ENCODE results near the gene NMD3.

The NMD3 gene

DNA sequence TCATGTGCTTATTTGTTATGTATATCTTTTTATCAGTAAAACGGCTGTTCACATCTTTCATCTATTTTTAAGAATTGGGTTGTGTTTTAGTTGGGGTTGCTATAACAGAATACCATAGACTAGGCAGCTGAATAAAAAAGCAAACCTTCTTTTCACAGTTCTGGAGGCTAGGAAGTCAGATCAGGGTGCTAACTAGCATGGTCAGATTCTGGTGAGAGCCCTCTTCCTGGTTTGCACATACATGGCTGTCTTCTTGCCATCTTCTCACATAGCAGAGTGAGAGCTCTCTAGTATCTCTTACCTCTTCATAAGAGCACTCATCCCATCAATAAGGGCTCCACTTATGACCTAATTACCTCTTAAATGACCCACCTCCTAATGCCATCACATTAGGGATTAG is 33.8 kb downstream of the NMD3 start:
- H3K27me3 ChIP-seq (ENCODE audit: control insufficient read depth in 1 of 2, insufficient read depth in 2 of 2, low read length in 2 of 2): no peaks in the 10 kb centered on the region
- H3K9me3 ChIP-seq (ENCODE audit: control insufficient read depth in 1 of 2, low read length in 2 of 2): no peaks in the 10 kb centered on the region
- H3K4me1 ChIP-seq (ENCODE audit: control insufficient read depth in 1 of 2, insufficient read depth in 2 of 2, low read length in 2 of 2): no peaks in the 10 kb centered on the region
- H3K9ac ChIP-seq (ENCODE audit: low read depth in 1 of 2, low read length in 2 of 2): no peak overlapping the region
- H3K4me3 ChIP-seq (ENCODE audit: low read depth in 1 of 2, low read length in 2 of 2): no peak overlapping the region
- peaks cover 23 to 39% of the 10 kb centered on the region in 2 donors for H3K36me3 ChIP-seq (ENCODE audit: control insufficient read depth in 1 of 2, insufficient read depth in 2 of 2, low read length in 2 of 2)
- no peak overlapping the region for H3K27ac ChIP-seq (ENCODE audit: low read depth, low read length)

DNA sequence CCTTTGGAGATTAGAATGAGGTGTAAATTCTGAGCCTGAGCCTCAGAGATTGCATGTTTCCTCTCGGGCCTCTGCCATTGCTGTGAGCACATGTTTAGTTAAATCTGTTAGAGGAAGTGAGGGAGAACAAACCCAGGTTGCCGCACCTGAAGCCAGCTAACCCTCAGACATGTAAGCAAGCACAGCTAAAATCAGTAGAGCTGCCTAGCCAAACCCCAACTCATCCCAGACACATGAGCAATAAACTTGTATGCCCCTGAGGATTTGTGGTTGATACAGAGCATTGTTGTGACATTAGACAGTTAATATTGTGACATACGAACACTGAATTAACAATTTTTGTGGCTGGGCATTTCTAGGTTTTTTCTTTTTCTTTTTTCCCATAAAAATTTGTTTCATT is 41.9 kb downstream of the NMD3 start:
- no peak overlapping the region for H3K9ac ChIP-seq (ENCODE audit: low read depth in 1 of 2, low read length in 2 of 2)
- H3K4me3 ChIP-seq (ENCODE audit: low read depth in 1 of 2, low read length in 2 of 2): no peak overlapping the region
- H3K27me3 ChIP-seq (ENCODE audit: control insufficient read depth in 1 of 2, insufficient read depth in 2 of 2, low read length in 2 of 2): no peaks in the 10 kb centered on the region
- H3K9me3 ChIP-seq (ENCODE audit: control insufficient read depth in 1 of 2, low read length in 2 of 2): no peaks in the 10 kb centered on the region
- peaks cover 0 to 3% of the 10 kb centered on the region in 2 donors for H3K4me1 ChIP-seq (ENCODE audit: control insufficient read depth in 1 of 2, insufficient read depth in 2 of 2, low read length in 2 of 2)
- H3K27ac ChIP-seq (ENCODE audit: low read depth, low read length): no peak overlapping the region
- peaks cover 0 to 5% of the 10 kb centered on the region in 2 donors for H3K36me3 ChIP-seq (ENCODE audit: control insufficient read depth in 1 of 2, insufficient read depth in 2 of 2, low read length in 2 of 2)

DNA sequence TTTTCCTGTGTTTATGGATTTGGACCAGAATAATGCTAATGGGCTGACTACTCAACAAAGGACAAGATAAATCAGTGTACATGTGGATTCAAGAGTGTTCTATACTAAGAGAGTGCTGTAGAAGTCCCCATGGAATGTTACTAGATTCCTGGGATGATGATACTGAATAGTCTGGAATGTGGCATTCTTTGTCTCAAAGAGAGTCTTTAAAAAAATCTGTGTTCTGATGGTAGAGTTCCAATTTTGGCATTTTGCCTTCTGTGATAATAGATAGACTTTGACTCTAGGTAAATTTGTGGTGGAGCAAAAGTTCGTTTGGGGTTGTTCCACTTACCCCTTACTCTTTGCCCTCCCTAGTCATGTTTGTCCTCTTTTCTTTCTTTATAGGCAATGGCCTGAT is 43.7 kb downstream of the NMD3 start:
- Histone ChIP-seq H3K27me3 (ENCODE audit: control insufficient read depth in 1 of 2, insufficient read depth in 2 of 2, low read length in 2 of 2) (no peaks in the 10 kb centered on the region), H3K36me3 (ENCODE audit: control insufficient read depth in 1 of 2, insufficient read depth in 2 of 2, low read length in 2 of 2) (peaks cover 0 to 3% of the 10 kb centered on the region in 2 donors), H3K9ac (ENCODE audit: low read depth in 1 of 2, low read length in 2 of 2) (no peak overlapping the region), H3K4me3 (ENCODE audit: low read depth in 1 of 2, low read length in 2 of 2) (no peak overlapping the region), H3K9me3 (ENCODE audit: control insufficient read depth in 1 of 2, low read length in 2 of 2) (no peaks in the 10 kb centered on the region), H3K27ac (ENCODE audit: low read depth, low read length) (no peak overlapping the region), H3K4me1 (ENCODE audit: control insufficient read depth in 1 of 2, insufficient read depth in 2 of 2, low read length in 2 of 2) (peaks cover 0 to 3% of the 10 kb centered on the region in 2 donors)

DNA sequence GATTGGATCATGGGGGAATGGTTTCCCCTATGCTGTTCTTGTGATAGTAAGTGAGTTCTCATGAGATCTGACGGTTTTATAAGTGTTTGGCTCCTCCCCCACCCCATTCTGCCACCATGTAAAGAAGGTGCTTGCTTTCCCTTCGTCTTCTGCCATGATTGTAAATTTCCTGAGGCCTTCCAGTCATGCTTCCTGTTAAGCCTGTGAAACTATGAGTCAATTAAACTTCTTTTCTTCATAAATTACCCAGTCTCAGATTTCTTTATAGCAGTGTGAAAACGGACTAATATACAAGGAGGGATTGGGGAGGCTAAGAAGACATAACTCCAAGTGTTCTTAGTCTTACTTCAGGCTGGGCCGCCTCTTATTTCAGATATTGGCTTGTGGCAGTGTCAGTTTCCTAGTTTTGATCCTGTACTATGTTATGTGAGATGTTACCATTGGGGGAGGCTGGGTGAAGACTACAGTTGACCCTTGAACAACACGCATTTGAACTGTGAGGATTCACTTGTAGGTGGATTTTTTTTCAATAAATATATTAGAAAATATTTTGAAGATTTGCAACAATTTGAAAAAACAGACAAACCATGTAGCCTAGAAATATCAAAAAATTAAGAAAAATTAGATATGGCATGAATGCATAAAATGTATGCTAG is 44.9 kb downstream of the NMD3 start:
- Histone ChIP-seq H3K27ac (ENCODE audit: low read depth, low read length) (no peak overlapping the region), H3K4me1 (ENCODE audit: control insufficient read depth in 1 of 2, insufficient read depth in 2 of 2, low read length in 2 of 2) (peaks cover 0 to 3% of the 10 kb centered on the region in 2 donors), H3K9me3 (ENCODE audit: control insufficient read depth in 1 of 2, low read length in 2 of 2) (no peaks in the 10 kb centered on the region), H3K4me3 (ENCODE audit: low read depth in 1 of 2, low read length in 2 of 2) (no peak overlapping the region), H3K36me3 (ENCODE audit: control insufficient read depth in 1 of 2, insufficient read depth in 2 of 2, low read length in 2 of 2) (peaks cover 0 to 3% of the 10 kb centered on the region in 2 donors), H3K9ac (ENCODE audit: low read depth in 1 of 2, low read length in 2 of 2) (no peak overlapping the region), H3K27me3 (ENCODE audit: control insufficient read depth in 1 of 2, insufficient read depth in 2 of 2, low read length in 2 of 2) (no peaks in the 10 kb centered on the region)

DNA sequence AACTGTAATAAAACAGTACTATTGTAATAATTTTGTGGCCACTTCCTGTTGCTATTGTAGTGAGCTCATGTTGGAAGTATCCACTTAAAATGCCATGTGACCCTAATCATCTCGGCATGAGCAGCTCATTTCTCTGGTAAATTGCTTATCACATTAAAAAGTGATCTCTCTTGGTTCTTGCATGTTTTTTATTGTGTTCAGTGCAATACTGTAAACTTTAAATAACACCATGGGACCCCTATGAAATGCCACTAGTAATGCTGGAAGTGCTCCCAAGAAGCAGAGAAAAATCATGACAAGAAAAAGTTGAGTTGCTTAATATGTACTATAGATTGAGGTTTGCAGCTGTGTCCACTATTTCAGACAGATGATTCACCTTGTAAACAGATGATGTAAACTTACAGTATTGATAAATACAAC is 45.6 kb downstream of the NMD3 start:
- H3K4me3 ChIP-seq (ENCODE audit: low read depth in 1 of 2, low read length in 2 of 2): no peak overlapping the region
- no peak overlapping the region for H3K9ac ChIP-seq (ENCODE audit: low read depth in 1 of 2, low read length in 2 of 2)
- H3K27ac ChIP-seq (ENCODE audit: low read depth, low read length): no peak overlapping the region
- H3K4me1 ChIP-seq (ENCODE audit: control insufficient read depth in 1 of 2, insufficient read depth in 2 of 2, low read length in 2 of 2): peaks cover 0 to 3% of the 10 kb centered on the region in 2 donors
- no peaks in the 10 kb centered on the region for H3K27me3 ChIP-seq (ENCODE audit: control insufficient read depth in 1 of 2, insufficient read depth in 2 of 2, low read length in 2 of 2)
- H3K36me3 ChIP-seq (ENCODE audit: control insufficient read depth in 1 of 2, insufficient read depth in 2 of 2, low read length in 2 of 2): peaks cover 0 to 3% of the 10 kb centered on the region in 2 donors
- H3K9me3 ChIP-seq (ENCODE audit: control insufficient read depth in 1 of 2, low read length in 2 of 2): no peaks in the 10 kb centered on the region

DNA sequence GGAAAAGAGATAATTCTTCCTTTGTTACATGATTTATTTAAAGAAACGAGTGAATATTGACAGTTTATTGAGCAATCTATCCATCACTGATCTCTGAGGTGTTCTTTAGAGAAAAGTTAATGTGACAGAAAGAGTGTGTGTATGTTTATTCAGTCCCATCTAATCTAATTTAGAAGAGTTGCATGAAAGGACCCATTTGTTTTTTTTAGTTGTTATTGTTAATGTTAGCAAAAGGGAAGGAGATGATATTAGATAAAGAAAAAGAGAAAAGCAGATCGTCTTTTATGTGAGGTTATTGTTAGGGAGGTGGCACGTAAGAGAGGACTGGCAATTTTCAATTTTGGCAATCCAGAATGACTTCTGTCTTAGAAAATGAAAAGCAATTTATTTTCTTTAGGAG is 46.5 kb downstream of the NMD3 start:
- no peak overlapping the region for H3K4me3 ChIP-seq (ENCODE audit: low read depth in 1 of 2, low read length in 2 of 2)
- H3K9me3 ChIP-seq (ENCODE audit: control insufficient read depth in 1 of 2, low read length in 2 of 2): no peaks in the 10 kb centered on the region
- peaks cover 0 to 3% of the 10 kb centered on the region in 2 donors for H3K4me1 ChIP-seq (ENCODE audit: control insufficient read depth in 1 of 2, insufficient read depth in 2 of 2, low read length in 2 of 2)
- H3K9ac ChIP-seq (ENCODE audit: low read depth in 1 of 2, low read length in 2 of 2): no peak overlapping the region
- peaks cover 0 to 3% of the 10 kb centered on the region in 2 donors for H3K36me3 ChIP-seq (ENCODE audit: control insufficient read depth in 1 of 2, insufficient read depth in 2 of 2, low read length in 2 of 2)
- no peaks in the 10 kb centered on the region for H3K27me3 ChIP-seq (ENCODE audit: control insufficient read depth in 1 of 2, insufficient read depth in 2 of 2, low read length in 2 of 2)
- no peak overlapping the region for H3K27ac ChIP-seq (ENCODE audit: low read depth, low read length)

DNA sequence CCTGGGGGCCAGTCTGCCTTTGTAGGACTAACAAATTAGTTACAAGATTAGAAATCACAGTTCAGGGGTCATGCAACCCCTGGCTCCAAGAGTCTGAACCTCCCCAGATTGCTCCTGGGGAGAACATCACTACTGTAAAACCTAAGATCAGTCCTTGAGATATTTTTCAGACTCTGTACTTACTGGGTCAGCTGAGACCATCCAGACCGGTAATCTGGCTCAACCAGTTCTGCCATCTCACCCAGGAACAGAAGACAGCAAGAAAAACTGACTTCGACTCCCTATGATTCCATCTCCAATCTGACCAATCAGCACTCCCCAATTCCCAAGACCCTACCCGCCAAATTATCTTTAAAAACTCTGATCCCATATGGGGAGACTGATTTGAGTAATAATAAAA is 47.5 kb downstream of the NMD3 start:
- peaks cover 0 to 3% of the 10 kb centered on the region in 2 donors for H3K4me1 ChIP-seq (ENCODE audit: control insufficient read depth in 1 of 2, insufficient read depth in 2 of 2, low read length in 2 of 2)
- H3K27ac ChIP-seq (ENCODE audit: low read depth, low read length): no peak overlapping the region
- peaks cover 0 to 3% of the 10 kb centered on the region in 2 donors for H3K36me3 ChIP-seq (ENCODE audit: control insufficient read depth in 1 of 2, insufficient read depth in 2 of 2, low read length in 2 of 2)
- H3K9me3 ChIP-seq (ENCODE audit: control insufficient read depth in 1 of 2, low read length in 2 of 2): no peaks in the 10 kb centered on the region
- H3K9ac ChIP-seq (ENCODE audit: low read depth in 1 of 2, low read length in 2 of 2): no peak overlapping the region
- H3K4me3 ChIP-seq (ENCODE audit: low read depth in 1 of 2, low read length in 2 of 2): no peak overlapping the region
- no peaks in the 10 kb centered on the region for H3K27me3 ChIP-seq (ENCODE audit: control insufficient read depth in 1 of 2, insufficient read depth in 2 of 2, low read length in 2 of 2)

DNA sequence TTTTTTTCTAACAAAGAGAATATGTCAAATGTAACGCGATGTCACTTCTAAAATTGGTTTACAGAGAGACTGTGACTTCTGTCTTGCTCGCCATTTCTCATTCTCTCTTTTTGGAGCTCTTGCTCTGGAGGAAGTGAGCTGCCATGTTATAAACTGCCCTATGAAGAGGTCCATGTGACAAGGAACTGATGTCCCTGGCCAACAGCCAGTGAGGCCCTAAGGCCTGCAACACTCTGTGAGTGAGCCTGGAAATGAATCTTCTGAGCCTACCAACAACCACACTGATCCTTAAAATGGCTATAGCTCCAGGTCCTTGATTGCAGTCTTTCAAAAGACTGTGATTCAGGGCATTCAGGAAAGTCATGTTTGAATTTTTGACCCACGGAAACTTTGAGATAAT is 49.9 kb downstream of the NMD3 start:
- peaks cover 3 to 6% of the 10 kb centered on the region in 2 donors for H3K4me1 ChIP-seq (ENCODE audit: control insufficient read depth in 1 of 2, insufficient read depth in 2 of 2, low read length in 2 of 2)
- no peak overlapping the region for H3K27ac ChIP-seq (ENCODE audit: low read depth, low read length)
- no peaks in the 10 kb centered on the region for H3K9me3 ChIP-seq (ENCODE audit: control insufficient read depth in 1 of 2, low read length in 2 of 2)
- H3K9ac ChIP-seq (ENCODE audit: low read depth in 1 of 2, low read length in 2 of 2): no peak overlapping the region
- H3K4me3 ChIP-seq (ENCODE audit: low read depth in 1 of 2, low read length in 2 of 2): no peak overlapping the region
- H3K27me3 ChIP-seq (ENCODE audit: control insufficient read depth in 1 of 2, insufficient read depth in 2 of 2, low read length in 2 of 2): no peaks in the 10 kb centered on the region
- H3K36me3 ChIP-seq (ENCODE audit: control insufficient read depth in 1 of 2, insufficient read depth in 2 of 2, low read length in 2 of 2): no peaks in the 10 kb centered on the region

DNA sequence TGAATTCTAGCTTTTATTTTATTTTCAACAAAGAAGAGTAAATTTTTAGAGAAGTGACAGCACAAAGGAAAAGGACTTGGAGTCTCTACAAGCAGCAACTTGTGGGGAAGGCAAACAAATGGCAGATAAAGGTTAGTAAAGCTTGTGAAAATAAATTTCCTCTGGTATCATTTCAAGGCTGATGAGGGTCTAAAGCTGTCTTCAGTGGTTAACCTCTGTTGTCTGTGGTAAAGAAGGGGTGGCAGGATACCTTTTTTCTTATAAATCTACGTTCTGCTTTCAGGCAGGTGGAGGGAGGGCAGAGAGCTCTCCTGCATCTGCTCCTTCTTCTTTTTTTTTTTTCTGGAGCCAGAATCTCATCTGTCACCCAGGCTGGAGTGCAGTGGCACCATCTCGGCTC is 50.5 kb downstream of the NMD3 start:
- H3K27ac ChIP-seq (ENCODE audit: low read depth, low read length): no peak overlapping the region

DNA sequence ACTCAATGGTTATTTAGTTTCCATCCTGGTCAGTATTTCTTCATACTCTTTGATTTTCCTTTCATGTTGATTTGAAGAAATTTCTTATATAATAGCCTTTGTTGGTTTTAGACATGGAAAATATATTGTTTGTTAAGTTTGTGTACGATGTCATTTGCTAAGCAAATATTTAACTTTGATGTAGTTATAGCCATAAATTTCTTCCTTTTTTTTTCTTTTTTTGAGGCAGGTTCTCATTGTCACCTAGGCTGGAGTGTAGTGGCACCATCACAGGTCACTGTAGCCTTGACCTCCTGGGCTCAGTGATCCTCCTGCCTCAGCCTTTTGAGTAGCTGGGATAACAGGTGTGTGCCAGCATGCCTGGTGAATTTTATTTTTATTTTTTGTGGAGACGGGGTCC is 51.4 kb downstream of the NMD3 start:
- Histone ChIP-seq H3K4me3 (ENCODE audit: low read depth in 1 of 2, low read length in 2 of 2) (no peak overlapping the region), H3K27ac (ENCODE audit: low read depth, low read length) (no peak overlapping the region), H3K27me3 (ENCODE audit: control insufficient read depth in 1 of 2, insufficient read depth in 2 of 2, low read length in 2 of 2) (no peaks in the 10 kb centered on the region), H3K9ac (ENCODE audit: low read depth in 1 of 2, low read length in 2 of 2) (no peak overlapping the region), H3K9me3 (ENCODE audit: control insufficient read depth in 1 of 2, low read length in 2 of 2) (no peaks in the 10 kb centered on the region), H3K36me3 (ENCODE audit: control insufficient read depth in 1 of 2, insufficient read depth in 2 of 2, low read length in 2 of 2) (no peaks in the 10 kb centered on the region), H3K4me1 (ENCODE audit: control insufficient read depth in 1 of 2, insufficient read depth in 2 of 2, low read length in 2 of 2) (peaks cover 0 to 6% of the 10 kb centered on the region in 2 donors)

More for the DNA sequence above, 50.5 kb downstream of the NMD3 start:
- H3K9me3 ChIP-seq (ENCODE audit: control insufficient read depth in 1 of 2, low read length in 2 of 2): no peaks in the 10 kb centered on the region
- H3K27me3 ChIP-seq (ENCODE audit: control insufficient read depth in 1 of 2, insufficient read depth in 2 of 2, low read length in 2 of 2): no peaks in the 10 kb centered on the region
- H3K9ac ChIP-seq (ENCODE audit: low read depth in 1 of 2, low read length in 2 of 2): no peak overlapping the region
- no peaks in the 10 kb centered on the region for H3K36me3 ChIP-seq (ENCODE audit: control insufficient read depth in 1 of 2, insufficient read depth in 2 of 2, low read length in 2 of 2)
- H3K4me1 ChIP-seq (ENCODE audit: control insufficient read depth in 1 of 2, insufficient read depth in 2 of 2, low read length in 2 of 2): peaks cover under 1 to 6% of the 10 kb centered on the region in 2 donors
- H3K4me3 ChIP-seq (ENCODE audit: low read depth in 1 of 2, low read length in 2 of 2): no peak overlapping the region
